ENCODE results near the gene PGGHG. TPM values are rescaled to one million over a fixed set of nuclear protein-coding genes. Genes with fewer than 3 reads are reported as not detected.

The PGGHG gene
- polyA plus RNA-seq, 1 donor from 2014 or later: 2.1 TPM

DNA sequence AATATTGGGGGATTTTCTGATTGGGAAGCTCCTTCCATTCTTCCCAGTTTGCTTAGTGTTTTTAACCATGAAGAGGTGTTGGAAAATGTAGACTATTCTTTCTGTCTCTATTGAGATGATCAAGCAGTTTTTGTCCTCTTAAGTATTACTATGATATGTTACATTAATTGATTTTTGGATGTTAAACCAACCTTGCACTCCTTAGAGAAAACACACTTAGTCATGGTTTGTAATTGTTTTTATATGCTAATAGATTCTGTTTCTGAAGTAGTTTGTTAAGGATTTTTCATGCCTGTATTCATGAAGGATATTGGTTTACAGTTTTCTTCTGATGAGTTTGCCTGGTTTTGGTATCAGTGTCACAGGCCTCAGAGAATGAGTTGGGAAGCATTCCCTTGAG lies 12.7 kb upstream of the PGGHG start:
- H3K27me3 ChIP-seq (ENCODE audit: insufficient read depth, low read depth, low read length): no peaks in the 10 kb centered on the region
- no peaks in the 10 kb centered on the region for H4K20me1 ChIP-seq (ENCODE audit: insufficient read depth)
- no peaks in the 10 kb centered on the region for H3K9me3 ChIP-seq (ENCODE audit: low read length)
- no peak overlapping the region for H3K27ac ChIP-seq (ENCODE audit: low read length)
- no peak overlapping the region for H3K9ac ChIP-seq (ENCODE audit: low read length)
- no peak overlapping the region for H2AFZ ChIP-seq (ENCODE audit: low read depth, low read length)
- no peak overlapping the region for H3K4me3 ChIP-seq (ENCODE audit: low read length)
- TF ChIP-seq EP300 (conservative IDR thresholded peaks at IDR 0.05; ENCODE audit: poor library complexity, severe bottlenecking): no peak
- TF ChIP-seq POLR2AphosphoS5 (IDR thresholded peaks at IDR 0.05): no peak
- TF ChIP-seq MXI1 (conservative IDR thresholded peaks at IDR 0.05; ENCODE audit: poor library complexity, severe bottlenecking): no peak
- TF ChIP-seq RAD21 (conservative IDR thresholded peaks at IDR 0.05): no peak
- TF ChIP-seq, protein P1, sequence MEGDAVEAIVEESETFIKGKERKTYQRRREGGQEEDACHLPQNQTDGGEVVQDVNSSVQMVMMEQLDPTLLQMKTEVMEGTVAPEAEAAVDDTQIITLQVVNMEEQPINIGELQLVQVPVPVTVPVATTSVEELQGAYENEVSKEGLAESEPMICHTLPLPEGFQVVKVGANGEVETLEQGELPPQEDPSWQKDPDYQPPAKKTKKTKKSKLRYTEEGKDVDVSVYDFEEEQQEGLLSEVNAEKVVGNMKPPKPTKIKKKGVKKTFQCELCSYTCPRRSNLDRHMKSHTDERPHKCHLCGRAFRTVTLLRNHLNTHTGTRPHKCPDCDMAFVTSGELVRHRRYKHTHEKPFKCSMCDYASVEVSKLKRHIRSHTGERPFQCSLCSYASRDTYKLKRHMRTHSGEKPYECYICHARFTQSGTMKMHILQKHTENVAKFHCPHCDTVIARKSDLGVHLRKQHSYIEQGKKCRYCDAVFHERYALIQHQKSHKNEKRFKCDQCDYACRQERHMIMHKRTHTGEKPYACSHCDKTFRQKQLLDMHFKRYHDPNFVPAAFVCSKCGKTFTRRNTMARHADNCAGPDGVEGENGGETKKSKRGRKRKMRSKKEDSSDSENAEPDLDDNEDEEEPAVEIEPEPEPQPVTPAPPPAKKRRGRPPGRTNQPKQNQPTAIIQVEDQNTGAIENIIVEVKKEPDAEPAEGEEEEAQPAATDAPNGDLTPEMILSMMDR (IDR thresholded peaks at IDR 0.05; ENCODE audit: poor library complexity, severe bottlenecking): no peak
- TF ChIP-seq, protein P2, sequence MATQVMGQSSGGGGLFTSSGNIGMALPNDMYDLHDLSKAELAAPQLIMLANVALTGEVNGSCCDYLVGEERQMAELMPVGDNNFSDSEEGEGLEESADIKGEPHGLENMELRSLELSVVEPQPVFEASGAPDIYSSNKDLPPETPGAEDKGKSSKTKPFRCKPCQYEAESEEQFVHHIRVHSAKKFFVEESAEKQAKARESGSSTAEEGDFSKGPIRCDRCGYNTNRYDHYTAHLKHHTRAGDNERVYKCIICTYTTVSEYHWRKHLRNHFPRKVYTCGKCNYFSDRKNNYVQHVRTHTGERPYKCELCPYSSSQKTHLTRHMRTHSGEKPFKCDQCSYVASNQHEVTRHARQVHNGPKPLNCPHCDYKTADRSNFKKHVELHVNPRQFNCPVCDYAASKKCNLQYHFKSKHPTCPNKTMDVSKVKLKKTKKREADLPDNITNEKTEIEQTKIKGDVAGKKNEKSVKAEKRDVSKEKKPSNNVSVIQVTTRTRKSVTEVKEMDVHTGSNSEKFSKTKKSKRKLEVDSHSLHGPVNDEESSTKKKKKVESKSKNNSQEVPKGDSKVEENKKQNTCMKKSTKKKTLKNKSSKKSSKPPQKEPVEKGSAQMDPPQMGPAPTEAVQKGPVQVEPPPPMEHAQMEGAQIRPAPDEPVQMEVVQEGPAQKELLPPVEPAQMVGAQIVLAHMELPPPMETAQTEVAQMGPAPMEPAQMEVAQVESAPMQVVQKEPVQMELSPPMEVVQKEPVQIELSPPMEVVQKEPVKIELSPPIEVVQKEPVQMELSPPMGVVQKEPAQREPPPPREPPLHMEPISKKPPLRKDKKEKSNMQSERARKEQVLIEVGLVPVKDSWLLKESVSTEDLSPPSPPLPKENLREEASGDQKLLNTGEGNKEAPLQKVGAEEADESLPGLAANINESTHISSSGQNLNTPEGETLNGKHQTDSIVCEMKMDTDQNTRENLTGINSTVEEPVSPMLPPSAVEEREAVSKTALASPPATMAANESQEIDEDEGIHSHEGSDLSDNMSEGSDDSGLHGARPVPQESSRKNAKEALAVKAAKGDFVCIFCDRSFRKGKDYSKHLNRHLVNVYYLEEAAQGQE (IDR thresholded peaks at IDR 0.05; ENCODE audit: borderline replicate concordance): no peak
- TF ChIP-seq TAF1 (IDR thresholded peaks at IDR 0.05; ENCODE audit: low read depth): no peak
- no peak for TF ChIP-seq EZH2 (IDR thresholded peaks at IDR 0.05; ENCODE audit: borderline replicate concordance, insufficient read depth, low read length, poor library complexity, severe bottlenecking)
- TF ChIP-seq SMC3 (conservative IDR thresholded peaks at IDR 0.05; ENCODE audit: poor library complexity): no peak
- H3F3A ChIP-seq (ENCODE audit: insufficient read depth, low read length, poor library complexity, severe bottlenecking): no peaks in the 10 kb centered on the region
- H3K36me3 ChIP-seq (ENCODE audit: insufficient read depth, low read length): no peaks in the 10 kb centered on the region
- H3K79me2 ChIP-seq (replicated peaks; ENCODE audit: insufficient read depth, low read length): no peaks in the 10 kb centered on the region
- no peak overlapping the region for H3K4me2 ChIP-seq (ENCODE audit: low read length)
- H3K9me2 ChIP-seq (ENCODE audit: insufficient read depth, low read length): no peaks in the 10 kb centered on the region

GRCh38 chr11:278001-278951 lies 10.7 kb upstream of the PGGHG start, which contains the start of gene NLRP6:
Gene NLRP6 (plus strand): TSS chr11:278407. CDS start chr11:278570, 163 bp downstream.
- H4K20me1 ChIP-seq (ENCODE audit: insufficient read depth): no peaks in the 10 kb centered on the region

More at GRCh38 chr11:278001-278951, 10.7 kb upstream of the PGGHG start, which contains the start of gene NLRP6:
- Histone ChIP-seq H3K4me3 (ENCODE audit: low read length) (no peak within 1 kb of the TSS), H3K9ac (ENCODE audit: low read length) (no peak within 1 kb of the TSS), H3K4me2 (ENCODE audit: low read length) (no peak within 1 kb of the TSS), H3K27ac (ENCODE audit: low read length) (no peak within 1 kb of the TSS), H3K36me3 (ENCODE audit: insufficient read depth, low read length) (no peaks in the 10 kb centered on the region), H2AFZ (ENCODE audit: low read depth, low read length) (no peak within 1 kb of the TSS), H3K9me2 (ENCODE audit: insufficient read depth, low read length) (no peaks in the 10 kb centered on the region), H3K27me3 (ENCODE audit: insufficient read depth, low read depth, low read length) (no peaks in the 10 kb centered on the region), H3F3A (ENCODE audit: insufficient read depth, low read length, poor library complexity, severe bottlenecking) (no peaks in the 10 kb centered on the region), H3K79me2 (replicated peaks; ENCODE audit: insufficient read depth, low read length) (no peaks in the 10 kb centered on the region), H3K9me3 (ENCODE audit: low read length) (no peaks in the 10 kb centered on the region)
- no peak for TF ChIP-seq RAD21 (conservative IDR thresholded peaks at IDR 0.05)
- TF ChIP-seq SMC3 (conservative IDR thresholded peaks at IDR 0.05; ENCODE audit: poor library complexity): no peak
- TF ChIP-seq EZH2 (IDR thresholded peaks at IDR 0.05; ENCODE audit: borderline replicate concordance, insufficient read depth, low read length, poor library complexity, severe bottlenecking): no peak

All from neural cell (in vitro differentiated cells).